ENCODE measurements around the gene BMPR1B. TPM values are rescaled to one million over a fixed set of nuclear protein-coding genes. Genes with fewer than 3 reads are reported as not detected.

BMPR1B gene
- total RNA-seq, 2 experiments from 2014 or later, result not detected

- ChIA-PET CTCF (no interaction called here), POLR2A (no interaction called here)
- no peaks in the 10 kb centered on the region for H3K9me3 Mint-ChIP-seq
- no peaks in the 10 kb centered on the region for H3K27me3 Mint-ChIP-seq
- DNase-seq (no peak), ATAC-seq (no peak)
- H3K36me3 Mint-ChIP-seq (ENCODE audit: low read depth), result no peaks in the 10 kb centered on the region
- no peak for TF ChIP-seq CTCF (IDR thresholded peaks at IDR 0.05)
- no peaks in the 10 kb centered on the region for H3K4me1 Mint-ChIP-seq (ENCODE audit: low read depth)
- intact Hi-C loops (cut with micrococcal nuclease), result no loop called here
- no peak overlapping the region for H3K4me3 Mint-ChIP-seq
- H3K27ac Mint-ChIP-seq, result no peak overlapping the region
These were observed 177.1 kb downstream of the BMPR1B start for GRCh38 chr4:94934864-94935263.

- no peak for ATAC-seq
- H3K36me3 Mint-ChIP-seq (ENCODE audit: low read depth), result no peaks in the 10 kb centered on the region
- no peak for DNase-seq
- no peaks in the 10 kb centered on the region for H3K4me1 Mint-ChIP-seq (ENCODE audit: low read depth)
- intact Hi-C loops (cut with micrococcal nuclease), result no loop called here
- no peak overlapping the region for H3K4me3 Mint-ChIP-seq
- no peaks in the 10 kb centered on the region for H3K9me3 Mint-ChIP-seq
- ChIA-PET POLR2A (no interaction called here), CTCF (no interaction called here)
- no peaks in the 10 kb centered on the region for H3K27me3 Mint-ChIP-seq
- no peak for TF ChIP-seq CTCF (IDR thresholded peaks at IDR 0.05)
- H3K27ac Mint-ChIP-seq, result no peak overlapping the region
These were observed 179.1 kb downstream of the BMPR1B start for GRCh38 chr4:94936854-94937253.

GRCh38 chr4:94939791-94940519 lies 182.2 kb downstream of the BMPR1B start:
- Mint-ChIP-seq H3K27me3 (no peaks in the 10 kb centered on the region), H3K27ac (no peak overlapping the region), H3K9me3 (no peaks in the 10 kb centered on the region), H3K4me1 (ENCODE audit: low read depth) (no peaks in the 10 kb centered on the region), H3K36me3 (ENCODE audit: low read depth) (no peaks in the 10 kb centered on the region), H3K4me3 (no peak overlapping the region)
- POLR2A ChIA-PET, result no interaction called here
- intact Hi-C loops (cut with micrococcal nuclease), result no loop called here
- TF ChIP-seq CTCF (IDR thresholded peaks at IDR 0.05), result no peak
- no peak for ATAC-seq
- CTCF ChIA-PET, result no interaction called here
- no peak for DNase-seq

- H3K27me3 Mint-ChIP-seq, result no peaks in the 10 kb centered on the region
- DNase-seq, result no peak
- no peak for ATAC-seq
- no peak overlapping the region for H3K27ac Mint-ChIP-seq
- intact Hi-C loops (cut with micrococcal nuclease), result no loop called here
- H3K36me3 Mint-ChIP-seq (ENCODE audit: low read depth), result no peaks in the 10 kb centered on the region
- no peak for TF ChIP-seq CTCF (IDR thresholded peaks at IDR 0.05)
- H3K9me3 Mint-ChIP-seq, result no peaks in the 10 kb centered on the region
- H3K4me1 Mint-ChIP-seq (ENCODE audit: low read depth), result no peaks in the 10 kb centered on the region
- POLR2A ChIA-PET, result no interaction called here
- CTCF ChIA-PET, result no interaction called here
- H3K4me3 Mint-ChIP-seq, result no peak overlapping the region
These were observed 182.8 kb downstream of the BMPR1B start for GRCh38 chr4:94940520-94940908.

GRCh38 chr4:94941706-94942105 lies 184.0 kb downstream of the BMPR1B start:
- H3K27me3 Mint-ChIP-seq, result no peaks in the 10 kb centered on the region
- no peaks in the 10 kb centered on the region for H3K4me1 Mint-ChIP-seq (ENCODE audit: low read depth)
- POLR2A ChIA-PET, result no interaction called here
- H3K36me3 Mint-ChIP-seq (ENCODE audit: low read depth), result no peaks in the 10 kb centered on the region
- DNase-seq (no peak), ATAC-seq (no peak)
- H3K4me3 Mint-ChIP-seq, result no peak overlapping the region
- no peak for TF ChIP-seq CTCF (IDR thresholded peaks at IDR 0.05)
- intact Hi-C loops (cut with micrococcal nuclease), result no loop called here
- no peaks in the 10 kb centered on the region for H3K9me3 Mint-ChIP-seq
- no peak overlapping the region for H3K27ac Mint-ChIP-seq
- CTCF ChIA-PET, result no interaction called here
